GM12878 (cell line): ENCODE results near the gene PRMT5. TPM values are rescaled to one million over a fixed set of nuclear protein-coding genes. Genes with fewer than 3 reads are reported as not detected.

Experiments
- ATAC-seq: fragments of 200-7000 bp; cut with Tn5 transposase; 3 replicates; pipeline ENCODE4 v1.9.1; 2020; ENCODE audit warnings: mild to moderate bottlenecking, moderate library complexity
- BruUV-seq: library from RNA; stranded (reverse); fragments of 400-500 nt; replicated peaks from 2 replicates; lab custom pipeline; 2021; lab: Mats Ljungman, UMichigan
- CTCF ChIA-PET: fragments of 300-600 bp; sonication (Branson Sonifier 250); formaldehyde crosslinking; extraction: SDS; loops from one replicate; lab custom pipeline; 2021; ENCODE audit warnings: inconsistent platforms; lab: Yijun Ruan, JAX
- POLR2A ChIA-PET: fragments of 350-600 bp; formaldehyde crosslinking; extraction: SDS; loops from one replicate; lab custom pipeline; 2021; ENCODE audit warnings: inconsistent platforms; lab: Charles Lee
- RAD21 ChIA-PET: fragments of 300-600 bp; sonication (Branson Sonifier 250); formaldehyde crosslinking; loops from one replicate; lab custom pipeline; 2023; ENCODE audit warnings: antibody characterized with exemption; ENCODE audit not compliant: unreplicated experiment; lab: Charles Lee
- SMC1A ChIA-PET: fragments of 300-600 bp; sonication (Branson Sonifier 250); formaldehyde crosslinking; loops from one replicate; lab custom pipeline; 2023; ENCODE audit not compliant: unreplicated experiment, uncharacterized antibody; lab: Charles Lee
- DNase-seq: peaks from one replicate; pipeline ENCODE4 v3.0.0-alpha.2; 2011; ENCODE audit warnings: low read depth, low spot score
- FAIRE-seq: peaks from 3 replicates; lab custom pipeline; 2011; peaks lifted over from hg19 to GRCh38; lab: Jason Lieb, UNC
- H2AFZ ChIP-seq: 2 replicates; pipeline ENCODE4 v1.6.0; 2011; ENCODE audit warnings: low read depth, low read length, control low read depth; ENCODE audit not compliant: control insufficient read depth
- H3K27ac ChIP-seq: 2 replicates; pipeline ENCODE4 v1.5.1; 2011; ENCODE audit warnings: control low read depth; ENCODE audit not compliant: control insufficient read depth, insufficient read depth
- H3K27me3 ChIP-seq, 2 experiments: replicated peaks in 1 of 2; 2 replicates each; pipeline versions ENCODE4 v1.6.0 to v1.6.1; 2011; ENCODE audit warnings: low read length in 1 of 2; ENCODE audit not compliant: control insufficient read depth in 2 of 2, insufficient read depth in 2 of 2
- H3K36me3 ChIP-seq, 2 experiments: 2 replicates each; pipeline ENCODE4 v1.5.1; 2011; ENCODE audit warnings: low read length in 1 of 2; ENCODE audit not compliant: control insufficient read depth in 2 of 2, insufficient read depth in 2 of 2
- H3K4me1 ChIP-seq: 2 replicates; pipeline ENCODE4 v1.6.1; 2011; ENCODE audit warnings: mild to moderate bottlenecking, low read length, moderate library complexity, mixed read lengths; ENCODE audit not compliant: control insufficient read depth, insufficient read depth
- H3K4me2 ChIP-seq: 2 replicates; pipeline ENCODE4 v1.6.0; 2011; ENCODE audit warnings: control low read depth; ENCODE audit not compliant: control insufficient read depth, insufficient read depth
- H3K4me3 ChIP-seq: fragments of 200-600 bp; sonication (generic); 2 replicates; pipeline ENCODE4 v1.5.1; 2016
- H3K79me2 ChIP-seq: 2 replicates; pipeline ENCODE4 v1.6.0; 2011; ENCODE audit warnings: low read length; ENCODE audit not compliant: control insufficient read depth, insufficient read depth
- H3K9ac ChIP-seq: 2 replicates; pipeline ENCODE4 v1.8.0; 2011; ENCODE audit warnings: low read length, control low read depth, mixed read lengths; ENCODE audit not compliant: control insufficient read depth, insufficient read depth
- H3K9me3 ChIP-seq: replicated peaks from 3 replicates; pipeline ENCODE4 v1.5.1; 2011; ENCODE audit warnings: mild to moderate bottlenecking, low read length; ENCODE audit not compliant: control insufficient read depth, insufficient read depth
- H4K20me1 ChIP-seq: 2 replicates; pipeline ENCODE4 v1.6.0; 2011; ENCODE audit not compliant: control insufficient read depth, insufficient read depth
- CHD1 ChIP-seq: IDR thresholded peaks from 2 replicates; pipeline ENCODE4 v1.6.1; 2012; ENCODE audit warnings: low read depth, low read length, improper control_type of control experiment
- HDAC6 ChIP-seq: fragments of 200-600 bp; sonication (generic); IDR thresholded peaks from one replicate; pipeline ENCODE4 v1.8.0; 2017; ENCODE audit warnings: antibody characterized with exemption; ENCODE audit not compliant: unreplicated experiment
- IKZF1 ChIP-seq: fragments of 450-650 bp; conservative IDR thresholded peaks from 2 replicates; pipeline ENCODE4 v1.6.1; 2017; ENCODE audit warnings: antibody characterized with exemption, mild to moderate bottlenecking
- KAT2A ChIP-seq: conservative IDR thresholded peaks from 2 replicates; pipeline ENCODE4 v1.6.1; 2011; ENCODE audit warnings: low read depth, low read length; ENCODE audit not compliant: control insufficient read depth
- MYB ChIP-seq: fragments of 150-350 bp; IDR thresholded peaks from 2 replicates; pipeline ENCODE4 v1.6.1; 2014; ENCODE audit warnings: mild to moderate bottlenecking, low read depth, low read length, borderline replicate concordance
- NR2F1 ChIP-seq: fragments of 450-650 bp; conservative IDR thresholded peaks from 2 replicates; pipeline ENCODE4 v1.6.1; 2017; ENCODE audit warnings: mild to moderate bottlenecking
- POU2F2 ChIP-seq: IDR thresholded peaks from 3 replicates; pipeline ENCODE4 v1.6.1; 2011; ENCODE audit warnings: low read depth, mild to moderate bottlenecking, low read length, borderline replicate concordance
- RUNX3 ChIP-seq: IDR thresholded peaks from 2 replicates; pipeline ENCODE4 v1.6.1; 2012; ENCODE audit warnings: low read length, inconsistent platforms
- SMAD1 ChIP-seq: fragments of 450-650 bp; IDR thresholded peaks from 2 replicates; pipeline ENCODE4 v1.6.1; 2018; ENCODE audit warnings: mild to moderate bottlenecking, low read depth; ENCODE audit not compliant: partially characterized antibody
- SUPT20H ChIP-seq: IDR thresholded peaks from 2 replicates; pipeline ENCODE4 v1.6.1; 2011; ENCODE audit warnings: low read depth, mild to moderate bottlenecking, low read length, moderate library complexity, borderline replicate concordance; ENCODE audit not compliant: control insufficient read depth
- YBX1 ChIP-seq: fragments of 450-650 bp; IDR thresholded peaks from 2 replicates; pipeline ENCODE4 v1.6.1; 2016; ENCODE audit warnings: antibody characterized with exemption
- ZNF207 ChIP-seq: fragments of 450-650 bp; IDR thresholded peaks from 2 replicates; pipeline ENCODE4 v1.6.1; 2014; ENCODE audit warnings: antibody characterized with exemption, mild to moderate bottlenecking, borderline replicate concordance
- WGBS: methylation state at CpG from one replicate; pipeline ENCODE4 v1.1.6; 2016; ENCODE audit warnings: low lambda C conversion rate; ENCODE audit not compliant: insufficient replicate concordance, insufficient coverage; ENCODE audit errors: missing lambda C conversion rate; 5-methylcytosine and 5-hydroxymethylcytosine counted together
- in situ Hi-C: fragments of 300-500 bp; cut with MboI; formaldehyde crosslinking; loops from 9 replicates; pipeline ENCODE4 v1.14.3; 2018; ENCODE audit warnings: mixed read lengths
- intact Hi-C: fragments of 100-400 bp; cut with micrococcal nuclease; formaldehyde crosslinking; loops from one replicate; pipeline ENCODE4 v1.14.2; 2022; ENCODE audit not compliant: unreplicated experiment
- polyA plus RNA-seq, 11 experiments: library from polyadenylated mRNA; depleted of rRNA in 4 of 11; unstranded in 6 of 11; stranded (reverse) in 5 of 11; fragments of >200 nt; fragmentation: Nextera tagmentation in 4 of 11; fragmentation: Illumina TruSeq in 1 of 11; extraction: Ambion mirVana in 4 of 11; extraction: Trizol in 1 of 11; gene quantifications; 1 replicate in 1 of 11; 2 replicates in 10 of 11; pipeline versions ENCODE4 v1.2.1 to v1.2.3, GENCODE V29; 2011 to 2016; ENCODE audit warnings: inconsistent platforms in 2 of 11, missing spikeins in 2 of 11, low read depth in 1 of 11
- total RNA-seq, 4 experiments: library from RNA; depleted of rRNA in 3 of 4; stranded (reverse); fragments of >200 nt in 3 of 4; fragmentation: Illumina TruSeq in 1 of 4; extraction: Trizol in 1 of 4; gene quantifications; 2 replicates each; pipeline versions ENCODE4 v1.2.1 to v1.2.3, GENCODE V29; 2013 to 2021
- TF ChIP-seq, protein P1 (sequence below): fragments of 450-650 bp; IDR thresholded peaks from 2 replicates; pipeline ENCODE4 v1.6.1; 2017; ENCODE audit warnings: antibody characterized with exemption, mild to moderate bottlenecking, moderate library complexity
- TF ChIP-seq, protein P2 (sequence below): fragments of 450-650 bp; IDR thresholded peaks from 2 replicates; pipeline ENCODE4 v1.6.1; 2016; ENCODE audit warnings: mild to moderate bottlenecking
- TF ChIP-seq, protein P3 (sequence below): fragments of 450-650 bp; conservative IDR thresholded peaks from 2 replicates; pipeline ENCODE4 v1.6.1; 2017; ENCODE audit warnings: mild to moderate bottlenecking, moderate library complexity

Gene PRMT5
- total and polyA plus RNA-seq, 10 of the 15 experiments (the other 5 are each of a cell fraction or from before 2014, with no cell fraction given): 54.3 to 221 (median 111) TPM

DNA sequence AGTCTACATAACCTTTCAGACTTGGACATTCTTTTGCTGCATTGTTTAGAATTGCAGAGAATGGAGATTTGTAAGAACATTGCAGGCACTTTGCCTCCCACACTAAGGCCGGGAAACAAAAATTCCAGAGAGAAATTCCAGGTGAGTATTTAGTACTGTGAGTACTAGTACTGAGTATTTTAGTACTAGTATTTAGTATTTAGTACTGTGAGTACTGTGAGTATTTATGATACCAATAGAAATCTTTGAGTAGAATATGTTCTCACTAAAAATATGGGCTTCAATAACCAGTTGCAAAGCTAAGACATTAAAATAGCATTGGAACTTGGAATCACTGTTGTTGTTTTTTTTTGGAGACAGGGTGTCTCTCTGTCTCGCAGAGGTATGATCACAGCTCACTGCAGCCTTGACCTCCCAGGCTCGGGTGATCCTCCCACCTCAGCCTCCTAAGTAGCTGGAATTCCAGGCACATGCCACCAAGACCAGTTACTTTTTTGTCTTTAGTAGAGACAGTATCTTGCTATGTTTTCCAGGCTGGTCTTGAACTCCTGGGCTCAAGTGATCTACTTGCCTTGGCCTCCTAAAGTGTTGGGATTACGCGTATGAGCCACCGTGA, 33.0 kb upstream of the PRMT5 start:
- ChIA-PET CTCF (interaction anchor here (1.0 to 11.4 kb wide), 11 partner anchors 9 to 158 kb away, joined by 4 to 91 read pairs (median 6); no protein-coding TSS in a partner anchor), RAD21 (interaction anchor here (1.3 kb wide), 1 partner anchor 24 kb away, joined by 4 read pairs; no protein-coding TSS in a partner anchor), POLR2A (interaction anchor here (0.6 to 1.0 kb wide), 2 partner anchors 45 to 321 kb away, joined by 3 to 4 read pairs; no protein-coding TSS in a partner anchor), SMC1A (interaction anchor here (0.6 to 2.7 kb wide), 7 partner anchors 9 to 306 kb away, joined by 3 to 13 read pairs (median 3); partner anchors contain the start of gene PRMT5)
- Histone ChIP-seq H3K4me3 (no peak overlapping the region), H3K4me2 (no peak overlapping the region), H3K79me2 (no peaks in the 10 kb centered on the region), H2AFZ (no peak overlapping the region), H3K9me3 (no peaks in the 10 kb centered on the region), H3K27me3 (no peaks in the 10 kb centered on the region), H3K36me3 (no peaks in the 10 kb centered on the region), H3K27ac (no peak overlapping the region), H4K20me1 (no peaks in the 10 kb centered on the region), H3K4me1 (no peaks in the 10 kb centered on the region), H3K9ac (no peak overlapping the region)
- ATAC-seq: no peak
- no TSS peak for BruUV-seq
- TF ChIP-seq YBX1 (no peak), SMAD1 (no peak), POU2F2 (no peak), RUNX3 (no peak), MYB (no peak), CHD1 (no peak), KAT2A (no peak), SUPT20H (no peak), ZNF207 (no peak), HDAC6 (no peak), IKZF1 (no peak), NR2F1 (no peak)
- TF ChIP-seq, protein P1, sequence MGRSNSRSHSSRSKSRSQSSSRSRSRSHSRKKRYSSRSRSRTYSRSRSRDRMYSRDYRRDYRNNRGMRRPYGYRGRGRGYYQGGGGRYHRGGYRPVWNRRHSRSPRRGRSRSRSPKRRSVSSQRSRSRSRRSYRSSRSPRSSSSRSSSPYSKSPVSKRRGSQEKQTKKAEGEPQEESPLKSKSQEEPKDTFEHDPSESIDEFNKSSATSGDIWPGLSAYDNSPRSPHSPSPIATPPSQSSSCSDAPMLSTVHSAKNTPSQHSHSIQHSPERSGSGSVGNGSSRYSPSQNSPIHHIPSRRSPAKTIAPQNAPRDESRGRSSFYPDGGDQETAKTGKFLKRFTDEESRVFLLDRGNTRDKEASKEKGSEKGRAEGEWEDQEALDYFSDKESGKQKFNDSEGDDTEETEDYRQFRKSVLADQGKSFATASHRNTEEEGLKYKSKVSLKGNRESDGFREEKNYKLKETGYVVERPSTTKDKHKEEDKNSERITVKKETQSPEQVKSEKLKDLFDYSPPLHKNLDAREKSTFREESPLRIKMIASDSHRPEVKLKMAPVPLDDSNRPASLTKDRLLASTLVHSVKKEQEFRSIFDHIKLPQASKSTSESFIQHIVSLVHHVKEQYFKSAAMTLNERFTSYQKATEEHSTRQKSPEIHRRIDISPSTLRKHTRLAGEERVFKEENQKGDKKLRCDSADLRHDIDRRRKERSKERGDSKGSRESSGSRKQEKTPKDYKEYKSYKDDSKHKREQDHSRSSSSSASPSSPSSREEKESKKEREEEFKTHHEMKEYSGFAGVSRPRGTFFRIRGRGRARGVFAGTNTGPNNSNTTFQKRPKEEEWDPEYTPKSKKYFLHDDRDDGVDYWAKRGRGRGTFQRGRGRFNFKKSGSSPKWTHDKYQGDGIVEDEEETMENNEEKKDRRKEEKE: no peak
- TF ChIP-seq, protein P2, sequence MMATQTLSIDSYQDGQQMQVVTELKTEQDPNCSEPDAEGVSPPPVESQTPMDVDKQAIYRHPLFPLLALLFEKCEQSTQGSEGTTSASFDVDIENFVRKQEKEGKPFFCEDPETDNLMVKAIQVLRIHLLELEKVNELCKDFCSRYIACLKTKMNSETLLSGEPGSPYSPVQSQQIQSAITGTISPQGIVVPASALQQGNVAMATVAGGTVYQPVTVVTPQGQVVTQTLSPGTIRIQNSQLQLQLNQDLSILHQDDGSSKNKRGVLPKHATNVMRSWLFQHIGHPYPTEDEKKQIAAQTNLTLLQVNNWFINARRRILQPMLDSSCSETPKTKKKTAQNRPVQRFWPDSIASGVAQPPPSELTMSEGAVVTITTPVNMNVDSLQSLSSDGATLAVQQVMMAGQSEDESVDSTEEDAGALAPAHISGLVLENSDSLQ: no peak
- TF ChIP-seq, protein P3, sequence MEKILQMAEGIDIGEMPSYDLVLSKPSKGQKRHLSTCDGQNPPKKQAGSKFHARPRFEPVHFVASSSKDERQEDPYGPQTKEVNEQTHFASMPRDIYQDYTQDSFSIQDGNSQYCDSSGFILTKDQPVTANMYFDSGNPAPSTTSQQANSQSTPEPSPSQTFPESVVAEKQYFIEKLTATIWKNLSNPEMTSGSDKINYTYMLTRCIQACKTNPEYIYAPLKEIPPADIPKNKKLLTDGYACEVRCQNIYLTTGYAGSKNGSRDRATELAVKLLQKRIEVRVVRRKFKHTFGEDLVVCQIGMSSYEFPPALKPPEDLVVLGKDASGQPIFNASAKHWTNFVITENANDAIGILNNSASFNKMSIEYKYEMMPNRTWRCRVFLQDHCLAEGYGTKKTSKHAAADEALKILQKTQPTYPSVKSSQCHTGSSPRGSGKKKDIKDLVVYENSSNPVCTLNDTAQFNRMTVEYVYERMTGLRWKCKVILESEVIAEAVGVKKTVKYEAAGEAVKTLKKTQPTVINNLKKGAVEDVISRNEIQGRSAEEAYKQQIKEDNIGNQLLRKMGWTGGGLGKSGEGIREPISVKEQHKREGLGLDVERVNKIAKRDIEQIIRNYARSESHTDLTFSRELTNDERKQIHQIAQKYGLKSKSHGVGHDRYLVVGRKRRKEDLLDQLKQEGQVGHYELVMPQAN: no peak
- intact Hi-C loops: no loop called here
- FAIRE-seq: no peak
- in situ Hi-C loops: no loop called here
- DNase-seq: no peak
- 80% methylated on average over 6 of the region's 6 CpGs for WGBS
